IPS-20b (cell line): Measurements from ENCODE around the gene SEMA3A.
"Not testable (repeated sequence)": the region's sequence is repeated elsewhere in the genome, so short reads cannot be mapped to it uniquely, and the experiment has no call there.

Experiments used
- H3K27ac ChIP-seq: one replicate; pipeline ENCODE4 v1.5.1; 2013; ENCODE audit warnings: low read length
- H3K27me3 ChIP-seq: 2 replicates; pipeline ENCODE4 v1.6.1; 2013; ENCODE audit warnings: mild to moderate bottlenecking, low read length, inconsistent platforms; ENCODE audit not compliant: insufficient read depth
- H3K36me3 ChIP-seq: 2 replicates; pipeline ENCODE4 v1.6.1; 2013; ENCODE audit warnings: low read depth, mild to moderate bottlenecking, inconsistent platforms, low read length, moderate library complexity; ENCODE audit not compliant: insufficient read depth
- H3K4me1 ChIP-seq: 2 replicates; pipeline ENCODE4 v1.6.1; 2013; ENCODE audit warnings: mild to moderate bottlenecking, control low read depth, inconsistent platforms, low read length, moderate library complexity; ENCODE audit not compliant: insufficient read depth
- H3K4me3 ChIP-seq: 2 replicates; pipeline ENCODE4 v1.5.1; 2013; ENCODE audit warnings: mild to moderate bottlenecking, low read length, inconsistent platforms
- H3K9ac ChIP-seq: 2 replicates; pipeline ENCODE4 v1.6.1; 2013; ENCODE audit warnings: low read depth, mild to moderate bottlenecking, inconsistent platforms, low read length, moderate library complexity
- H3K9me3 ChIP-seq: 2 replicates; pipeline ENCODE4 v1.6.1; 2013; ENCODE audit warnings: mild to moderate bottlenecking, low read depth, low read length, inconsistent platforms; ENCODE audit not compliant: insufficient read depth

SEMA3A gene

DNA sequence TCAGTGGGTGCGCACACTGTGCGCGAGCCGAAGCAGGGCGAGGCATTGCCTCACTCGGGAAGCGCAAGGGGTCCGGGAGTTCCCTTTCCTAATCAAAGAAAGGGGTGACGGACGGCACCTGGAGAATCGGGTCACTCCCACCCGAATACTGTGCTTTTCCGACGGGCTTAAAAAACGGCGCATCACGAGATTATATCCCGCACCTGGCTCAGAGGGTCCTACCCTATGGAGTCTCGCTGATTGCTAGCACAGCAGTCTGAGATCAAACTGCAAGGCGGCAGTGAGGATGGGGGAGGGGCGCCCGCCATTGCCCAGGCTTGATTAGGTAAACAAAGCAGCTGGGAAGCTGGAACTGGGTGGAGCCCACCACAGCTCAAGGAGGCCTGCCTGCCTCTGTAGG lies 44.2 kb downstream of the SEMA3A start:
- not testable (repeated sequence) for H3K27me3 ChIP-seq, H3K36me3 ChIP-seq, H3K9me3 ChIP-seq, H3K27ac ChIP-seq
- H3K9ac ChIP-seq, result peak overlapping the region; percentile 77; the same call in 1 of the 2 replicates
- H3K4me3 ChIP-seq, result peak overlapping the region; percentile 77
- H3K4me1 ChIP-seq, result peaks cover 40% of the 10 kb centered on the region

GRCh38 chr7:84149573-84149972 lies 45.0 kb downstream of the SEMA3A start:
- Histone ChIP-seq H3K4me1 (peaks cover 47% of the 10 kb centered on the region), H3K36me3 (no peaks in the 10 kb centered on the region), H3K27me3 (no peaks in the 10 kb centered on the region), H3K27ac (peak overlapping the region; percentile 56), H3K4me3 (peak overlapping the region; percentile 77), H3K9me3 (no peaks in the 10 kb centered on the region), H3K9ac (peak overlapping the region; percentile 77; the same call in 1 of the 2 replicates)

GRCh38 chr7:84145892-84146291 lies 48.7 kb downstream of the SEMA3A start:
- Histone ChIP-seq H3K4me1 (peaks cover 57% of the 10 kb centered on the region), H3K9me3 (no peaks in the 10 kb centered on the region), H3K27ac (peak overlapping the region; percentile 65), H3K36me3 (no peaks in the 10 kb centered on the region), H3K9ac (peak overlapping the region; percentile 51; the same call in 1 of the 2 replicates), H3K4me3 (no peak overlapping the region), H3K27me3 (no peaks in the 10 kb centered on the region)

GRCh38 chr7:84144935-84145334 lies 49.7 kb downstream of the SEMA3A start:
- peaks cover 57% of the 10 kb centered on the region for H3K4me1 ChIP-seq
- no peaks in the 10 kb centered on the region for H3K36me3 ChIP-seq
- H3K9me3 ChIP-seq, result no peaks in the 10 kb centered on the region
- H3K27ac ChIP-seq, result peak overlapping the region; percentile 78
- H3K4me3 ChIP-seq, result peak overlapping the region; percentile 31; the same call in 1 of the 2 replicates
- H3K27me3 ChIP-seq, result no peaks in the 10 kb centered on the region
- H3K9ac ChIP-seq, result peak overlapping the region; percentile 64

GRCh38 chr7:84144480-84144879 lies 50.1 kb downstream of the SEMA3A start:
- Histone ChIP-seq H3K9ac (peak overlapping the region; percentile 64; the same call in 1 of the 2 replicates), H3K9me3 (no peaks in the 10 kb centered on the region), H3K27ac (peak overlapping the region; percentile 78), H3K36me3 (no peaks in the 10 kb centered on the region), H3K4me3 (peak overlapping the region; percentile 31; the same call in 1 of the 2 replicates), H3K27me3 (no peaks in the 10 kb centered on the region), H3K4me1 (peaks cover 53% of the 10 kb centered on the region)

GRCh38 chr7:84142726-84143125 lies 51.9 kb downstream of the SEMA3A start:
- peaks cover 50% of the 10 kb centered on the region for H3K4me1 ChIP-seq
- H3K27ac ChIP-seq, result no peak overlapping the region
- H3K9ac ChIP-seq, result no peak overlapping the region
- no peak overlapping the region for H3K4me3 ChIP-seq
- no peaks in the 10 kb centered on the region for H3K36me3 ChIP-seq
- H3K9me3 ChIP-seq, result no peaks in the 10 kb centered on the region
- no peaks in the 10 kb centered on the region for H3K27me3 ChIP-seq

- Histone ChIP-seq H3K36me3 (no peaks in the 10 kb centered on the region), H3K9ac (no peak overlapping the region), H3K27me3 (no peaks in the 10 kb centered on the region), H3K9me3 (no peaks in the 10 kb centered on the region), H3K4me3 (no peak overlapping the region), H3K4me1 (peaks cover 34% of the 10 kb centered on the region; the same call in 1 of the 2 replicates), H3K27ac (no peak overlapping the region)
These were observed 54.4 kb downstream of the SEMA3A start for GRCh38 chr7:84139986-84140729.

GRCh38 chr7:84138411-84138810 lies 56.2 kb downstream of the SEMA3A start:
- Histone ChIP-seq H3K9me3 (no peaks in the 10 kb centered on the region), H3K9ac (no peak overlapping the region; the same call in 1 of the 2 replicates), H3K4me3 (no peak overlapping the region), H3K36me3 (peaks cover 9% of the 10 kb centered on the region; the same call in 1 of the 2 replicates), H3K27me3 (no peaks in the 10 kb centered on the region), H3K27ac (no peak overlapping the region), H3K4me1 (peaks cover 20% of the 10 kb centered on the region; the same call in 1 of the 2 replicates)

DNA sequence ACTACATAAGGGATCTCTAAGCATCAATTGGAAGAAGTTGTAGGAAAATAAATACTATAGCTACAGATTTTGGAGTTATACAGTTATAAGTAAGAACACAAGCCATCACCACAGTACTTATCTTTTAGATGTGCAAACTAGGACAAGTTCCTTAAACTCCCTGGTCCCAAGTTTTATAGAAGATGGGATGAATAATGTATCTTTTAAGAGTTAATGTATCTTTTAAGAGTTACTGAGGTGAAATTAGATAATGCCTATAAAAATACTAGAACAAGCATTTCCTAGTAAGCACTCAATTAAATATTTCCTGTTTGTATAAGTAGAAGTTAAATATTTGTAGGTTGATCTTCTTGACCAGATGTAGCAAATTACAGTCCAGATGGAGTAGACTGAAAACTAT lies 56.8 kb downstream of the SEMA3A start:
- H3K9me3 ChIP-seq, result no peaks in the 10 kb centered on the region
- H3K27ac ChIP-seq, result no peak overlapping the region

GRCh38 chr7:84136809-84137208 lies 57.8 kb downstream of the SEMA3A start:
- peaks cover 9% of the 10 kb centered on the region; the same call in 1 of the 2 replicates for H3K36me3 ChIP-seq
- H3K27ac ChIP-seq, result no peak overlapping the region
- peaks cover 18% of the 10 kb centered on the region; the same call in 1 of the 2 replicates for H3K4me1 ChIP-seq
- H3K27me3 ChIP-seq, result no peaks in the 10 kb centered on the region
- no peaks in the 10 kb centered on the region for H3K9me3 ChIP-seq
- H3K9ac ChIP-seq, result no peak overlapping the region
- H3K4me3 ChIP-seq, result no peak overlapping the region

More for the DNA sequence above, 56.8 kb downstream of the SEMA3A start:
- Histone ChIP-seq H3K4me1 (peaks cover 18% of the 10 kb centered on the region; the same call in 1 of the 2 replicates), H3K36me3 (peaks cover 9% of the 10 kb centered on the region; the same call in 1 of the 2 replicates), H3K4me3 (no peak overlapping the region), H3K9ac (no peak overlapping the region), H3K27me3 (no peaks in the 10 kb centered on the region)

DNA sequence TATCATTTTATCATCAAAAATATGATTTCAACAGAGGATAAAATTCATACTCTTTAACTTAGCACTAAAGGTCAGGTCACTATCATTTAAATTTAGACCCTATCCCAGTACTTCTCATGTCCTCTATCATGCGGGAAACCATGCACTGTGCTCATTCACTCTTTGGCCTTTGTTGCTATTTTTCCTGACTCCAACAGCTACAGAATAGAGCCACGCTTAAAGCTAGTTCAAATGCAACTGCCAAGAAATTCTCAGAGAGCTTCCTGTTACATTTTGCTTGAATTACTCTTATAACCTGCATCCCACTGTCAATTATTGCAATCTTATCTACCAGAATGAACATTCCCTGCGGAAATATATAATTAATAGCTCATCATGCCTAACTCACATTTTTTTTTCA lies 58.3 kb downstream of the SEMA3A start:
- Histone ChIP-seq H3K27me3 (no peaks in the 10 kb centered on the region), H3K9me3 (no peaks in the 10 kb centered on the region), H3K9ac (no peak overlapping the region), H3K36me3 (peaks cover 9% of the 10 kb centered on the region; the same call in 1 of the 2 replicates), H3K27ac (no peak overlapping the region), H3K4me3 (no peak overlapping the region), H3K4me1 (peaks cover 18% of the 10 kb centered on the region; the same call in 1 of the 2 replicates)

GRCh38 chr7:84134169-84134568 lies 60.4 kb downstream of the SEMA3A start:
- Histone ChIP-seq H3K27ac (no peak overlapping the region), H3K4me1 (peaks cover 15% of the 10 kb centered on the region; the same call in 1 of the 2 replicates), H3K9me3 (no peaks in the 10 kb centered on the region), H3K9ac (no peak overlapping the region), H3K4me3 (no peak overlapping the region), H3K27me3 (no peaks in the 10 kb centered on the region), H3K36me3 (peaks cover 9% of the 10 kb centered on the region; the same call in 1 of the 2 replicates)
